Activated CD8-positive, alpha-beta memory T cell treated with anti-CD3 and anti-CD28 coated beads for 36 hours (primary cell): ENCODE results near the gene RPS6KA2. TPM values are rescaled to one million over a fixed set of nuclear protein-coding genes. Genes with fewer than 3 reads are reported as not detected.

Source experiments
- CTCF ChIA-PET: fragments of 350-600 bp; sonication (Branson Sonifier 250); formaldehyde crosslinking; loops from one replicate; lab custom pipeline; 2021; ENCODE audit warnings: antibody characterized with exemption; lab: Charles Lee
- POLR2A ChIA-PET: fragments of 350-600 bp; sonication (Branson Sonifier 250); formaldehyde crosslinking; loops from one replicate; lab custom pipeline; 2021; ENCODE audit warnings: antibody characterized with exemption; lab: Charles Lee
- total RNA-seq, 2 experiments: library from RNA; stranded (reverse); gene quantifications; one replicate each; pipeline ENCODE4 v1.2.3, GENCODE V29; 2021

The RPS6KA2 gene
- total RNA-seq, 2 experiments from 2014 or later = 7.0 to 8.3 TPM

DNA sequence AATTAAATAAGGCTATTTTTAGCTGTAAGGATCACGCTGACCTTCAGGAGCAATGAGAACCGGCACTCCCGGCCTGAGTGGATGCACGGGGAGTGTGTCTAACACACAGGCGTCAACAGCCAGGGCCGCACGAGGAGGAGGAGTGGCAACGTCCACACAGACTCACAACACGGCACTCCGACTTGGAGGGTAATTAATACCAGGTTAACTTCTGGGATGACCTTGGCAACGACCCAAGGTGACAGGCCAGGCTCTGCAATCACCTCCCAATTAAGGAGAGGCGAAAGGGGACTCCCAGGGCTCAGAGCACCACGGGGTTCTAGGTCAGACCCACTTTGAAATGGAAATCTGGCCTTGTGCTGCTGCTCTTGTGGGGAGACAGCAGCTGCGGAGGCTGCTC, 124.6 kb downstream of the RPS6KA2 start:
- CTCF ChIA-PET = no interaction called here

GRCh38 chr6:166501246-166501645, 125.8 kb downstream of the RPS6KA2 start:
- CTCF ChIA-PET = no interaction called here
- POLR2A ChIA-PET = no interaction called here

More for the DNA sequence above, 124.6 kb downstream of the RPS6KA2 start:
- POLR2A ChIA-PET = no interaction called here

DNA sequence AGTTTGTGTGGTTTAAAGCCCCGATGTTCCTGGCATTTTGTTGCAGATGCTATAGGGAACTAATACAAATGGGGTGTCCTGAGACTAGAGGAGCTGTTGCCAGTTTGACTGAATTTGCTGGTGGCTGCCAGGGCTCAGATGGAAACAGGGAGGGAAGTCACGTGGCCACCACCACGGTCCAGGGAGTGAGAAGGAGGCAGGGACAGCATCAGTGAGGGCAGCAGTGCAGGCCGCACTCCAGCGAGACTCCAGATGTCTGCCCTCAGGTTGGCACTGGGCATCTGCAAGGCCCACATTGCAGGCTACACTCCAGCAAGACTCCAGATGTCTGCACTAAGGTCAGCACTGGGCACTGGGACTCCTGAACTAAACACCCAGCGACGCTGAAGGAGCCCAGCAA, 126.8 kb downstream of the RPS6KA2 start:
- ChIA-PET CTCF (no interaction called here), POLR2A (no interaction called here)

- CTCF ChIA-PET = no interaction called here
These were observed 127.5 kb downstream of the RPS6KA2 start for GRCh38 chr6:166499350-166500163.

DNA sequence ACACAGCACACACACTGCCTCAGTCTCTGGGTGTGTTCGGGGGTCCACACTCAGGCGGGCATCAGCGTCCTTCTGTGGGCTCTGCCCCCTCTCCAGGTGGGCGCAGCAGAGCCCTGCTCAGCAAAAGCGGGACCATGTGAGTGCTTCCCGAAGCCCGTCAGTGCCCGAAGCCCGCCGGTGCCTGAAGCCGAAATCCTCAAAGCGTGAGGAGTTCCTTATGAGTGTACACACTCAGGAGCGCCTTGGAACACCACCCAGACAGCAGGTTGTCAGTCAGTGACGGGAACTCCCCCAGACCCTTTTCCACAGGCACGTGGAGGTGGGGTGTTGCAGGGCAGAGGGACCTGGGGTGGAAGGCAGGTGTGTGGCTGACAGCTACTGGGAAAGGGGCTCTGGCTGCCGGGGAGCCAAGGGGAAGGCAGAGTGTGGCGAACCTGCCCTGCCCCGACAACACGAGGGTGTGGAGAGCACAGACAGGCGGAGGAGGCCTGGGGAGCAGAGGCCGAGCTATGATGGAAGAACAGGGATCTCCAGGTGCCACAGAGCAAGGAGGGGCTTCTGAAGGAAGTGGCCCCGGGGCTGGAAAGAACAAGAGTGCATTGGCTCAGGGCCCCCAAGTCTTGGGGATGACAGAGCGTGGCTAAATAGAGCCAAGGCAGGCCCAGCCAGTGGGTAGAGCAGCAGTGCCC, 128.2 kb downstream of the RPS6KA2 start:
- ChIA-PET POLR2A (no interaction called here), CTCF (no interaction called here)

More at GRCh38 chr6:166499350-166500163, 127.5 kb downstream of the RPS6KA2 start:
- POLR2A ChIA-PET = no interaction called here

- ChIA-PET POLR2A (no interaction called here), CTCF (no interaction called here)
These were observed 128.8 kb downstream of the RPS6KA2 start for GRCh38 chr6:166498228-166498627.

GRCh38 chr6:166497087-166497899, 129.8 kb downstream of the RPS6KA2 start:
- CTCF ChIA-PET = no interaction called here
- POLR2A ChIA-PET = no interaction called here

DNA sequence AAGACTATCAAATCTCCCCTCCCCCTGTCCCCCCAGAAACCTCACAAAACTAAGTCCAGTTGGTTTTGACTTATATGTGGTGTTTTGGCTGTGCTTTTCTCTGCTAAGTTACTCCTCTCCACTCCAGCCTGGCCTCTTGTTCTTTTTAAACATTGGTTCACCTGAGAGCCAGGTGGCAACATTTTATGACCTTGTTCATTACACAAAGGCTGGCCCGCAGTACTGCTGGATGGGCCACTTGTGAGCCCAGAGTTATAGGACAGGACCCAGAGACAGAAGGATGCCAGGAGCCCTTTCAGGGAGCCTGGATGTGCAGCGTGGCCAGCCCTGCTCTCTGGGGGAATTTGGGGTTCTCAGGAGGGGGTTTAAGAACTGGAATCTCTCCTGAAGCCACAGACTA, 130.6 kb downstream of the RPS6KA2 start:
- CTCF ChIA-PET = no interaction called here
- POLR2A ChIA-PET = no interaction called here

DNA sequence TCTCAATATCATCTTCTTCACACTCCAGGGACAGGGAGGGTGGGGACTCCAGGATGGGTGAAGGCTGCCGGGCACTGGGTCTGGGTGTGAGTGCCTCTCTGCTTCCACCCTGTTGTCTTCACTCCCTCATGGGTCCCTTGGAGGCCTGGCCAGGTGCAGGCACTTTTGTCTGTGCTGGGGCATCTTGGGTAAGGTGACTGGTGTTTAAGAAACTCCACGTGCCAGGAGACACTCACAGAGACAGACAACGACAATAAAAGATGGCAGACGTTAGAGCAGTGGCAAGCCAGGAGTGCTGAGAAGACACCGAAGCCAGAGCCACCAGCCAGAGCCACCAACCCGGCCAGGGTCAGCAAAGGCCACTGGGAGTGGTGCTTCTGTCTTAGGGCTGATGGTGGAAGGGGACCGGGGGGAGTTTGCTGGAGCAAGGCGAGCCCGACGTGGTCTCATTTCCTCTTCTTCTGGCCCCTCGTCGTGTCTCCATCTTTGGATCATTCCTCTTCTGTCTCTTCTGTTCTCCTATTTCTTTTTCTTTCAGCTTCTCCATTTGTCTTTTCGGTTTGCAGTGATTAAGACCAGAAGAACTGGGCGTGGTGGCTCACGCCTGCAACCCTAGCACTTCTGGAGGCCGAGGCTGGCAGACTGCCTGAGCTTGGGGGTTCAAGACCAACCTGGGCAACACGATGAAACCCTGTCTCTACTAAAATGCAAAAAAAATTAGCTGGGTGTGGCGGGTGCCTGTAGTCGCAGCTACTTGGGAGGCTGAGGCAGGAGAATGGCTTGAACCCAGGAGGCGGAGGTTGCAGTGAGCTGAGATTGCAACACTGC, 131.3 kb downstream of the RPS6KA2 start:
- POLR2A ChIA-PET = no interaction called here
- CTCF ChIA-PET = no interaction called here

GRCh38 chr6:166494757-166495486, 132.1 kb downstream of the RPS6KA2 start:
- CTCF ChIA-PET = no interaction called here
- POLR2A ChIA-PET = no interaction called here

- CTCF ChIA-PET = no interaction called here
- POLR2A ChIA-PET = no interaction called here
These were observed 133.0 kb downstream of the RPS6KA2 start for GRCh38 chr6:166494101-166494441.

GRCh38 chr6:166493427-166494100, 133.5 kb downstream of the RPS6KA2 start:
- CTCF ChIA-PET = no interaction called here
- POLR2A ChIA-PET = no interaction called here

- CTCF ChIA-PET = no interaction called here
- POLR2A ChIA-PET = no interaction called here
These were observed 134.8 kb downstream of the RPS6KA2 start for GRCh38 chr6:166492092-166492741.

DNA sequence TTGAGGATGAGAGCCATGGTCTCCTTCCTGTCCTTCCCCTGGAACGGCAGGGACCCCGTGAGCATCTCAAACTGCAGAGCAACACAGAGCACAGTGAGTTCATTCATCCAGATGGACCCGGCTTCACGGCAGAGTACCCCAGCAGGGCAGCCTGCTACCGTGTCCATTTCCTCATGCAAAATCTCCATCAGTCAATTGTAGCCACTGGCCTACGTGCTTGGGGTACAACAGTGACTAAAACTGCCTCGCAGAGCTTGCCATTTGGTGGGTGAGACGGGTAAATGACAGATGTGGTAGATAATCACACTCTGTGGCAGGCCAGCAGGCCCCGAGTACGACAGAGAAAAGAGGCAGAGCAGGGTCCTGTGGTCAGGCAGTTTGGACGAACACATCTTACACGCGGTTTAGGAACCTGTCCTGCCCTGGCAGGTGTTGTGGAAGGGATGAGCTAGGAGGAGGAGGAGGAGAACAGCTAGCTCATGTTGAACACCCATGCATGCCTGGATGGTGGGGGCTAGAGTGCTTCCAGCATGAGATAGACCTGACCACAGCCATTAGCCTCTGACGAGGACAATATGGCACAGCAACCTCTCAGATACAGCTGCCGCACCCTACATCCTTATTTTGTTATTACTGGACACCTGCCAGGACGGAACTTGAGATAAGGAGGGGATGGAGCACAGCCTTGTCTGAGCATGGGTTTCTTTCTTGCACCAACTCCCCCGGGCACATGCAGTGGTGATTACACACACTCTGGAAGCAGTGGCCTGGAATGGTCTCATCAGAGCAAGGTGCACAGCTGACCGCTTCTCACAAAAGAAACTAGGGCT, 136.2 kb downstream of the RPS6KA2 start:
- POLR2A ChIA-PET = no interaction called here
- CTCF ChIA-PET = interaction anchor here (0.6 kb wide), 1 partner anchor 17 kb away, joined by 3 read pairs; no protein-coding TSS in a partner anchor

DNA sequence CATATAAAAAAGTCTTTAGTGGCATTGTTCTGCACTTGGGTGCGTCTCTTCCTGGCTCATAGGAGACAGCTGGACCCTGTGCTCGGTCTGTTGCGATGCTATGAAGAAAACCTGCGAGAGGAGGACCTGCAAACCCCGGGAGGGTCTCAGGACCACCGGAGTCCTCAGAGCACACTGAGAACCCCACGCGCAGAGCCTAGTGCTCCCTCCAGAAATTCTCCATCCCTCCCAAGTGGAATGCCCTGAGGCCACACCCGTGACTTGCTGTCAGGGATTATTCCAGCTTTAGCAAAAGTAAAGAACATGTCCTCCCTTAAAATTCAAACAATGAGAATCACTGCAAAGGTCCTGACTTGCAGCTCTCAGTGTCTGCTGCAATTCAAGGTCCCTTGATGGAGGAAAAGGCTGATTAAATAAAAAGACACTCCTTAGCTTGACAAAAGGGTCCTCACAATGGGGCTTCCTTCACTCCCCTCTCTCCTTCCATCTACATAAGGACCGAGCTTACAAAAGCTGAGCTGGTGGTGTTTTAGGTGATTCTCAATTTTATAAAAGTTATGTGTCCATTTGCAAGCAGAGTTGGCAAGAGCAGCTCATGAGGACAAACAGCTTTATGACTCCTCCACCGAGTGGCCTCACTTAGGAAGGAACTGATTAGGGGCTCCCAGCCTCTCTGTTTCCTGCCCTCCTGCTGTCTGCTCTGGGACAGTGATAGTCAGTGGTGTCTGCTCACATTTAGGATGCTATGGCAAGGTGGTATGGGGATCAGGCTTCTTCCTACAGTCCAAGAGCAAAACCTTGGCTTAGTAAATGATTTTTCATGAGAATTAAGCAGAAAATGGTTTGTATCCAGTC, 137.5 kb downstream of the RPS6KA2 start:
- POLR2A ChIA-PET = interaction anchor here (1.2 kb wide), 1 partner anchor 51 kb away, joined by 3 read pairs; no protein-coding TSS in a partner anchor
- CTCF ChIA-PET = no interaction called here

- ChIA-PET CTCF (no interaction called here), POLR2A (interaction anchor here (1.0 to 1.2 kb wide), 2 partner anchors 52 to 138 kb away, joined by 3 to 4 read pairs; partner anchors contain the start of gene RPS6KA2)
These were observed 138.3 kb downstream of the RPS6KA2 start for GRCh38 chr6:166488701-166489100.
